SH-SY5Y (cell line): ENCODE data around the gene RGL1.

Experiments used
- GATA2 ChIP-seq: IDR thresholded peaks from 2 replicates; pipeline ENCODE4 v1.6.1; 2011; ENCODE audit warnings: mild to moderate bottlenecking, low read depth, low read length
- GATA3 ChIP-seq: IDR thresholded peaks from 2 replicates; pipeline ENCODE4 v1.6.1; 2011; ENCODE audit warnings: low read depth, mild to moderate bottlenecking, low read length, moderate library complexity

DNA sequence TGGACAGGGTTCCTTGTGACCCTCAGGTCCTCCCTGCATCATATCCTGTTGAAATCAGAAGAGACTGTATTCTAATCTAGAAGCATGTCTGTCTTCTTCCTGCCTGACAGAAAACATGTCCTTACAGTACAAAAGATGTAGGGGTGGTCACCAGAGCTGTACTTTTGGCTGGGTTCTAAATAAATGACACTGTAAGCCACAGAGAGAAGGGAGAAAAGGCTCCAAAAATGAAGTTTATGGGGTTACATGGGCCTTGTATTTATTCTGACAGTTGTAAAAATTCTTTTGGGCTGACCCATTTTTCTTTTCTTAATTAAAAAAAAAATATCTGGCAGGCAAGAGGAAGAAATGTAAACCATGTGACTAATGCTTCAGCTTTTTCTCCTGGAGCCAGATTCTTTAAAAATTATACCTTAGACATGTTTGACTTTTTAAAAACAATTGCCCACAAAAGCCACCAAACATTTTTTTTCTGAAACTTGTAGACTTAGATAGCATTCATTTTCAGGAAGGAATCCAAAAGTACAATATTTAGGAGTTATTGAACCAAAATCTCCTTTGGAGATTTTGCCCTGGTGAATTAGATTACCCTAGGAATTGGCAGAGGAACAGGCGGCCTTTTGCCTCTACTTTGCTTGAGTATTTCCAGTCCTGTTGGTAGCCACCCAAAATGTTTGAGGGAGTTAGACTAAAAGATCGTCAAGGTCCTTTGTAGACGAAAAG, 17.1 kb downstream of the RGL1 start:
- TF ChIP-seq GATA2 (no peak), GATA3 (no peak)
